Kidney glomerular epithelial cell (primary cell): ENCODE results near the gene XRCC4.
A peak's percentile ranks its signal among the peaks of the same experiment; 100 is the strongest.
"Not testable (repeated sequence)": the region's sequence is repeated elsewhere in the genome, so short reads cannot be mapped to it uniquely, and the experiment has no call there.

Source experiments
- DNase-seq: peaks from one replicate; lab custom pipeline; 2025; lab: John Stamatoyannopoulos, UW

XRCC4 gene

DNA sequence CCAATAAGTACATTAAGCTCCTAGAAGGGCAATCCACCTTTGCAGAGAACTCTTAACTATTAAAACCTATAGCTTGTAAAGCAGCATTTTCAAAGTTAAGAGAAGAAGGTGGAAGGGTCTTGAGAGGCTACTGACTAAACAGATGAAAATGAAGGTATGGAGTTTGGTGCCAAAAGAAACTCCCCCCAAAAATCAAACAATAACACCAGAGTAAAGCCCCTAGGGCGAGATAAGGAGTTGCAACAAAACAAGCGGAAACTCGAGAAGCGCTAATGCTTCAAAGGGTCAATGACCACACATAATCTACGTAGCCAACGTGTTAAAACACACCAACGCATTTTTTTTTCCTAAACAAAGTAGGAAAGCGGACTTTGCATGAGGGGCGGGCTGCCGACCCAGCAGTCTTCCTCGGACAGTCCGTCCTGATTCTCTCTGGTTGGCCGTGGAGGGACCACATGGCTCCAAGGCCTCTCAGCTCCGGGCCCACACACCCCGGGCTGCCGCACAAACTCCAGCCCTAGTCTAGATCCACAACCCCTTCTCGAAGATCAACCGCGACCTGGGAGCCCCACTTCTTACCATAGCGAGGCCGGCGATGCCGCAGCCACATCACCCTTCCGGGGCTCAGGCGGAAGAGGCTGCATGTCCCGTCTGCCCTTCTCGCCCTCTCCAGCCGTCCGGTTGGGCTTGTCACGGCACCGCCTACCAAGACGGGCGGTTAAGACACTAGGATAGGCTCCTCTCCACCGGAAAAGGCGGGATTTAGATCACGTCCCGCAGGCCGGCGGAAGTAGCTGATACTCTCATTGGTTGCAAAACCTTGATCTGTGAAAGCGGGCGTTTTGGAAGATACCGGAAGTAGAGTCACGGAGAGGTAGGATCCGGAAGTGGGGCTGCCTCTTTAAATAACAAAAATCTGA, at the start of gene XRCC4, which contains the start of gene TMEM167A:
Gene XRCC4 (plus strand): TSS at position 806 of the 920 bp plus-strand sequence. CDS start 27,373 bp downstream, outside the sequence.
Gene TMEM167A (minus strand): TSS at position 653 of the 920 bp plus-strand sequence. CDS start 71 bp downstream, at position 582.
- DNase-seq: peak; percentile 97

DNA sequence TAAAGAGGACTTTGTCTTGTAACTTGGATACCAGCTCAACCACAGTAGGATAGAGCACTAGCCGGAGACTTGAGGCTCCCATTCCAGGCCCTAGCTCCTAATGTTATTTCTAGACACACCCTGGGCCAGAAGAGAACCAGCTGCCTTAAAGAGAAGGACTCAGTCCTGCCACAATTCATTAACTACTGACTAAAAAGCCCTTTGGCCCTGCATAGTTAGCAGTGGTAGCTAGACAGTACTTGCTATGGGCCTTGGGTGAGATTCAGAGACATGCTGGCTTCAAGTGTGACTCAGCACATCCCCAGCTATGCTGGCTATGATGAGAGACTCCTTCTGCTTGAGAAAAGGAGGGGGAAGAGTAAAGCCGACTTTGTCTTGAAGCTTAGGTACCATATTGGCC, 47.4 kb upstream of the XRCC4 start:
- DNase-seq: peak; percentile 50

GRCh38 chr5:83031381-83031780, 46.0 kb upstream of the XRCC4 start:
- DNase-seq: no peak

- no peak for DNase-seq
Observed at GRCh38 chr5:83034036-83034435, 43.3 kb upstream of the XRCC4 start.

DNA sequence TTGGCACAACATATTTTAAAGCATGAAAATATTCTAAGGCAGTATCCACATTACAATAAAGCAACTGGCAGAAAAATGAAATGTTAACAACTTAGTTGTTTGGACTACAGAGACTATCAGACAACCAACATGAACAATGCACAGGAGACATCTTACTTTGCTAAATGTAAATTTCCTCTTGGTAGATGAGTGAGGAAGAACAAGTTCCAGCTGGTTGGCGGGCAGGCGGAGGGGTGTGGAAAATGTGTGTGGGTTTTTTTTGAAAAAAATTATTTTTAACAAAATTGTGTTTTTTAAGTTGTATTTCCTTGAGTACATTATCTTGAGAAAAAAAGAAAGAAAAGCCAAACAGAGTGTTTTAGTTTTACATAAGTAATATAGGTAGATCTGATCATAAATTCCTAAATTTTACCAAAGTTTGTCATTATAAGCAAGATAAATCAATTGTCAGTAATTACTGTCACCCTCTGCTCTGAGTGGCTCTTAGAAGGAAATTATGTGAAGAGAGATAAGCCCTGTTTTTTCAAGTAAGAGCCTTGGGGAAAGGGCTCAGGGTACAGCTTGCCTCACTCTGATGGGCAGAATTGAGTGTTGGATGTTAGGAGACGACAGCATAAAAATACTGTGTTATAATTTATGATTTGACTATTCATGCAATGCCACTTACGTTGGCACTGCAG, 42.7 kb upstream of the XRCC4 start:
- no peak for DNase-seq

DNA sequence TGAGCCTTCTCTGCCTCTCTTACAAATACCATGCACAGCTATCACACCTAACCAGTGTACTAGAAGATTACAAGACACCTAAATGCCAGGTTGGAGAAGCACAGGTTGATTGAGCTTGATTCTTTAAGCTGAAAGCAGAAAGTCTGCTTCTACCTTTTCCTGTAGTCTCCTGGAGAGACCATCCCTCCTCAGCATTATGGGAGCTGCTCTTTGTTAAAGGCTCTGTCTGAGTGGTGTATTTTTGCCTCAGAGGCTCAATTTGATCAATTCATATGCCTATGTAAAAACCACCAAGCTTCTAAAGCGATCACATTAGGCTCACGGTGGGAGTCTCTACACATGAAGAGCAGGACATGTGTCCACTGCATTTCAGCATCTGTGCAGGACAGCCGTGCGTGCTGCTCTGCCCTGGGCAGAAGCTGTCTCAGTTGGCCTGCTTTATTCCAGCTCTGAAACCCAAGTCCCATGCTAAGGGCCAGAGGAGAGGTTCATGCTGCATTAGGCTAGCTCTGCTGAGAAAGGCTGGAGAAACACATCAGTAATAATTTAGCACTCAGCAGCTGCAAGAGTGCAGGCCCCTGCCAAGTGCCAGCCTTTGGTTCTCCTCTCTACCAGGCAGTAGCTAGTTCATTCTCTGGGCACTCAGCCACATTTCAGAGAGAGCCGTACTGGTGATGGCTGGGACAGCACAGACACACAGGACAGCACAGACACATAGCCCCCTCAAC, 41.8 kb upstream of the XRCC4 start:
- DNase-seq: no peak

GRCh38 chr5:83036991-83037575, 40.3 kb upstream of the XRCC4 start:
- no peak for DNase-seq

DNA sequence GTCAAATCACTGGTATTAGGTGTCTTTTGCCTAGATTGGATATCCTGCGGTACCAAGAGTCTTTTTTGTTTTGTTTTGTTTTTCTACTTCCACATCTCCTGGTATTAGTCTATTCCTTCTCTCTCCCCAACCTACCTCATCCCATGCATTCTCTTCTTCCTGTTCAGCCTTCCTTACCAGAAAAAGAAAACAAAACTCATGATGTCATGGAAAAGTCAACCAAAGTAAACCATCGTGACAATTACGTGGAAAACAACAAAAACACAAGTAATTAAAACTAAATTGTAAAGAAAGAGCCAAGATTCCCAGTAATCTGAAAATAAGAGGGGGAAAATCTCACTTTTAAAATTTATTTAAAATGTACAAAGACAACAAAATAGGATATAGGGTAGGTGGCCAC, 38.4 kb upstream of the XRCC4 start:
- DNase-seq: no peak

DNA sequence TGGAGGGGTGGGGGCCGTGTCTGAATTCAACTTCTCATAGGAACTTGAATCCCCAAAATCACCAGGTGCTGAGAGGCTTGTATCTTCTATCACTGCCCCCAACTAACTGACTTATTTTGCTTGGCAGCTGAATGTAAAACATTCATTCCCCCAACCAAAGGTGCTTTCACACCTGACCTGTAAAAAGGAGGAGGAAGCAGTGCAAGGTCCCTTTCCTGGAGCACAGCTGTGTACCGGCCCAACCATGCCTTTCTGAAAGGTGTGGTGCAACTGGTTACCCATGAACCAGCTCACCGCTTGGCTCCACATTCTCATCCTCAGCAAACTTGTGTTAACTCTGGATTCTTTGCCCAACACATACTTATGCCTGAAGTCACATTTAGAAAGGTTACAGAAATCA, 34.8 kb upstream of the XRCC4 start:
- DNase-seq: no peak

GRCh38 chr5:83044926-83045325, 32.4 kb upstream of the XRCC4 start:
- no peak for DNase-seq

GRCh38 chr5:83048277-83048676, 29.1 kb upstream of the XRCC4 start:
- peak; percentile 23 for DNase-seq

DNA sequence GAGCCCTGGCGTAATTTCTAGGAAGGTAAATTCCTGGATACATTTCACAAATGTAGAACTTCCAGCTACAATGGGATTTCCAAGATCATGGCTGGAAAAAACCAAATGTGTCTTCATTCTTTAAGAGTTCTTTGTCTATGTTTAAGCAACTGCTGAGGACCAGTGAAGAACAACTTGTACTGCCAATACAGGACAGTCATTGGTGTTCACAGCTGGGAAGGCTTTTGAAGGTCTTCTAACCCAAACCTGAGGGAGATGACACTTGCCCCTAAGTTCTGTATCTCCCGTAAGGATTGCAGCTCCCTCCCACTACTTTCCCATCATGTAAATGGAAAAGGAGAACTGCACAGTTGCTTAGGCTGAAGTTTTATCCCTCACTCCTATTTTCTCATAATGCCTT, 28.5 kb upstream of the XRCC4 start:
- DNase-seq: no peak

DNA sequence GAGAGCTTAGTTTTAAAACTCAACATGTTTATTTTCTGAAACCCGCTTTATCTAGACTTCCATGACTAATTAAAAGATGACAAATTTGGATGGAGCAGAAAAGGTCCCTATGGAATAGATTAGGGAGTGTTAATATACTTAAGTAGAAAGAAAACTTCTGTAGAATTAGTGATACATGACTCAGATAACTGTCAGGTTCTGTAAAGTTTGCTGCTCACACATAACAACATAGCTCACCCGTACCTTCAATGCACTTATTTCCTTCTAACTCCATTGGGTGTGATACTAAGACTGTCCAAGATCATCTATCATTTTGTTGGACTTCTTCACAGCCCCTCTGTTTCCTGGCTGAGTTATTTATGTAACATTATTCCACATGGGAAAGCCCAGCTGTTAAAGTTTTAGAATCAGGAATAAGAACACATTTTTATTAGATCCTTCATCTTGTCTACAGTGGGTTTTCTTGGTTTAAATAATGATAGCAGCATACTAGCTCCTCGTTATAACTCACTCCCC, 27.9 kb upstream of the XRCC4 start:
- DNase-seq: no peak

DNA sequence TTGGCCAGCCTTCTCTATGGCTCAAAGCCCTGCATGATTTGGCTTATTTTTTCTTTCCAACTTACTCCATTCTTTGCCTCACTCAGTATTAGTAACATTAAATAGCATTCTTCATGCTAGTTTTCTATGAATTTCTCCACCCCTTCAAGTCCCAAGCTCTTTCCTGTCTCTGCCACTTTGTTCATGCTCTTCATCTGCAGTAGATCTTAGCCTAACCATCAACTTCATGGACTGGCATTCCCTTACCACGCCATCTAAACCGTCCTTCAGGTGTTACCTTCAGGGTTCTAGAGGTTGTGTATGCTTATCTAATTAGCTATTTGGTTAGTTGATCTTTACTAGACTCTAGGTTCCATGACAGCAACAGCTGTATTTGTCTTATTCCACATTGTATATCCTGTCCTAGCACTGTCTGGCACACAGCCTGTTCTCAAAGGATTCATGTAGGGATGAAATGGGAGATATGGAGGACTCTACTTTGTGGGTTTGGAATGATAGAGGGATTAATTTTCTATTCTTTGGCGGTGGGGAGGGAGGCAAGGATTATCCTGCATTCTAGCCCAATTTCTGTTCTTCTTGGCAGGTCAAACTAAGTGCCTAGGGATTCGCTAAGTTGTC, 26.5 kb upstream of the XRCC4 start:
- DNase-seq: no peak

- no peak for DNase-seq
Observed at GRCh38 chr5:83055166-83055565, 22.2 kb upstream of the XRCC4 start.

- DNase-seq: no peak
Observed at GRCh38 chr5:83058726-83059125, 18.6 kb upstream of the XRCC4 start.

- no peak for DNase-seq
Observed at GRCh38 chr5:83059341-83059740, 18.0 kb upstream of the XRCC4 start.

GRCh38 chr5:83066548-83067110, 10.7 kb upstream of the XRCC4 start:
- DNase-seq: no peak

DNA sequence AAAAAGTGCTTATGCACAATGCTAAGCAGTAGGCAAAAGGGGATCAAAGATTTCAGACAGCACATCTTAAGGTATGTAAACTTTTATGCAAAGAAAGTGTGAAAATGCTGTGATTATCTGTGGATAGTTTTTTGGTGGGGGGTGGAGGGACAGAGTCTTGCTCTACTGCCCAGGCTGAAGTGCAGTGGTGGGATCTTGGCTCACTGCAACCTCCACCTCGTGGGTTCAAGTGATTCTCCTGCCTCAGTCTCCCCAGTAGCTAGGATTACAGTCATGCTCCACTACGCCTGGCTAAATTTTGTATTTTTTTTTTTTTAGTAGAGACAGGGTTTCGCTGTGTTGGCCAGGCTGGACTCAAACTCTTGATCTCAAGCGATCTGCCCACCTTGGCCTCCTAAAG, 10.0 kb upstream of the XRCC4 start:
- DNase-seq: not testable (repeated sequence)

DNA sequence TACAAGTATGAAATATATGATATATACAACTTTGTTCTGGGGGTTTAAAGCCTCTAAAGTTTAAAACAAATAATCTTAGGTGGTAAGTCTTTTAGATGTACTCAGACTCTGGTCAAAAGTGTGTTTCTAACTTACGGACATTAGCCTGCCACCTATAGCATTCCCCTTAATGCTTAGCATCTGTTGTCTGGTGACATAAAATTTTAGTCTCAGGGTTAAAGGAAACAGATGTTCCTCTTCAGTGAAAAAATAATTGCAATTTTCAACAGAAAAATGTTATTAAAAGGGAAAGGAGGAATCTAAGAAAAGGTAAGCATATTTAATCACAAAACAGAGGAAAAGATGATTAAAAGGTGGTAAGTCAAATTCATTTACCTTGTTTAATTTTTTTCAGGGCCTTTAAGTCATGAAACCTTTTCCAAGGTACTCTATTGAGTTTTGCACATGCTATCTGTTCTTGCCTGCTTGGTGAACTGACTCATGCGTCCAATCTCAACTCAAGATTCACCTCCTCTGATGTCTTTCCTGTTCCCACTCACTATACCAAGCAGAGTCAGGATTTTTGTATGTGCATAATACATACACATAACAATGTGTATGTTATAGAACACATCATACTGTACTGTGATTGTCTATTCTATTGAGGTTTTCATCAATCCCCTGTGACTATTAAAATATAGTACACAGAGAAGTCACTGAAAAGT, 8.1 kb upstream of the XRCC4 start:
- DNase-seq: no peak
